WERI-Rb-1 (cell line): ENCODE results near the gene BARD1.

Experiments used
- DNase-seq: peaks from one replicate; pipeline ENCODE4 v3.0.0-alpha.2; 2020
- H3K27ac ChIP-seq: fragments of 250-450 bp; sonication (Bioruptor Pico); 2 replicates; pipeline ENCODE4 v1.5.1; 2020; ENCODE audit warnings: mild to moderate bottlenecking, moderate library complexity
- H3K27me3 ChIP-seq: fragments of 250-450 bp; sonication (Bioruptor Pico); 2 replicates; pipeline ENCODE4 v1.5.1; 2021; ENCODE audit warnings: mild to moderate bottlenecking, low read depth, moderate library complexity; ENCODE audit not compliant: insufficient read depth, severe bottlenecking
- H3K36me3 ChIP-seq: fragments of 250-450 bp; sonication (Bioruptor Pico); 2 replicates; pipeline ENCODE4 v1.5.1; 2020; ENCODE audit warnings: mild to moderate bottlenecking, moderate library complexity
- H3K4me3 ChIP-seq: 2 replicates; pipeline ENCODE4 v1.5.1; 2011; ENCODE audit warnings: low read depth, mild to moderate bottlenecking, control low read depth, low read length
- H3K9me3 ChIP-seq: fragments of 250-450 bp; sonication (Bioruptor Pico); 2 replicates; pipeline ENCODE4 v1.5.1; 2021; ENCODE audit warnings: mild to moderate bottlenecking, moderate library complexity; ENCODE audit not compliant: severe bottlenecking
- TF ChIP-seq, protein P1 (sequence below): IDR thresholded peaks from 2 replicates; pipeline ENCODE4 v1.5.1; 2011; ENCODE audit warnings: low read depth, mild to moderate bottlenecking, control low read depth, inconsistent platforms, low read length

The BARD1 gene

DNA sequence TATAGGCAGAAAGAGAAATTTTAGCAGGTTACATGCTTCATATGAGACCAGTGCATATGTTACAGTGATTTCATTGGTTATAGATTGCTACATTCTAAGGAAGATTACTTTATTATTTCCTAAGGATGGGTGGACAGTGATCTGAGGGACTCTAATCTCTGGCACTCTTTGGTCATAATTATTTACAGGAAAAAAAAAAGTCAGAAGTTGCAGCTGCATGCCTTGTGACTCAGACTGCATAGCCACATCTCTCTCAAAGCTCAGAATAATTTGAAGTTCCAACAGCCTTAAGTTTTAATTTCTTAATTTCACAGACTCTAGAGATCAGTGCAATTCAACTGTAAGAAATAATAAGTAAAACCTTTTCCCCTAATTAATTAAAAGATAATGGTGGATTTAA is 27.1 kb upstream of the BARD1 start:
- Histone ChIP-seq H3K27ac (no peak overlapping the region), H3K36me3 (no peaks in the 10 kb centered on the region), H3K4me3 (no peak overlapping the region), H3K27me3 (no peaks in the 10 kb centered on the region), H3K9me3 (no peaks in the 10 kb centered on the region)
- TF ChIP-seq, protein P1, sequence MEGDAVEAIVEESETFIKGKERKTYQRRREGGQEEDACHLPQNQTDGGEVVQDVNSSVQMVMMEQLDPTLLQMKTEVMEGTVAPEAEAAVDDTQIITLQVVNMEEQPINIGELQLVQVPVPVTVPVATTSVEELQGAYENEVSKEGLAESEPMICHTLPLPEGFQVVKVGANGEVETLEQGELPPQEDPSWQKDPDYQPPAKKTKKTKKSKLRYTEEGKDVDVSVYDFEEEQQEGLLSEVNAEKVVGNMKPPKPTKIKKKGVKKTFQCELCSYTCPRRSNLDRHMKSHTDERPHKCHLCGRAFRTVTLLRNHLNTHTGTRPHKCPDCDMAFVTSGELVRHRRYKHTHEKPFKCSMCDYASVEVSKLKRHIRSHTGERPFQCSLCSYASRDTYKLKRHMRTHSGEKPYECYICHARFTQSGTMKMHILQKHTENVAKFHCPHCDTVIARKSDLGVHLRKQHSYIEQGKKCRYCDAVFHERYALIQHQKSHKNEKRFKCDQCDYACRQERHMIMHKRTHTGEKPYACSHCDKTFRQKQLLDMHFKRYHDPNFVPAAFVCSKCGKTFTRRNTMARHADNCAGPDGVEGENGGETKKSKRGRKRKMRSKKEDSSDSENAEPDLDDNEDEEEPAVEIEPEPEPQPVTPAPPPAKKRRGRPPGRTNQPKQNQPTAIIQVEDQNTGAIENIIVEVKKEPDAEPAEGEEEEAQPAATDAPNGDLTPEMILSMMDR: no peak
- DNase-seq: no peak

DNA sequence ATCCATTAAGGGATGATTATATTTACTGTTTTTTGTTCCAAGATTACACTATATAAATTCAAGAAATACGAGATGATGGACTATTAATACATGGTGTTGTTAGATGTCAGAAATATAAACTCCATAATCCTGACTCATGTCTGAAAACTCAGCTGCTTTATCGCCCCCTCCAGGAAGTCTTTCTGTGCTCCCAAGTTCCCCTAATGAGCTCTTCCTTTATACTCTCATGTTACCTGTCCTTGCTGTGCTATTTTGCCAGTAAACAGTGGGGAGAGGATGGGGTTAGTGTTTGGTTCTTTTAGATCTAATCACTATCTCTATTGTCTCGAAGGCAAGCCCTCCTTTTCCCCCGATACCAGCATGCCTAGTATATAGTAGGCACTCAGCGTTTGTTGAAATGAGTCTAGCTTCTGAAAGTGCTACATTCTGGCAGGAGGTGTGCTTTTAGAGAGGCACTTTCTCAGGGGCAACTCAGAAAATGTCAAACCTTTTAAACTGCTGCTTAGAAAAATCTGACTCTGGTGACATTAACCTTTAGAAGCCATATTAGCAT is 21.4 kb upstream of the BARD1 start:
- TF ChIP-seq, protein P1: peak; percentile 44; the same call in 1 of the 2 replicates
- Histone ChIP-seq H3K27ac (no peak overlapping the region), H3K9me3 (no peaks in the 10 kb centered on the region), H3K4me3 (no peak overlapping the region), H3K27me3 (no peaks in the 10 kb centered on the region), H3K36me3 (no peaks in the 10 kb centered on the region)
- DNase-seq: peak; percentile 16

DNA sequence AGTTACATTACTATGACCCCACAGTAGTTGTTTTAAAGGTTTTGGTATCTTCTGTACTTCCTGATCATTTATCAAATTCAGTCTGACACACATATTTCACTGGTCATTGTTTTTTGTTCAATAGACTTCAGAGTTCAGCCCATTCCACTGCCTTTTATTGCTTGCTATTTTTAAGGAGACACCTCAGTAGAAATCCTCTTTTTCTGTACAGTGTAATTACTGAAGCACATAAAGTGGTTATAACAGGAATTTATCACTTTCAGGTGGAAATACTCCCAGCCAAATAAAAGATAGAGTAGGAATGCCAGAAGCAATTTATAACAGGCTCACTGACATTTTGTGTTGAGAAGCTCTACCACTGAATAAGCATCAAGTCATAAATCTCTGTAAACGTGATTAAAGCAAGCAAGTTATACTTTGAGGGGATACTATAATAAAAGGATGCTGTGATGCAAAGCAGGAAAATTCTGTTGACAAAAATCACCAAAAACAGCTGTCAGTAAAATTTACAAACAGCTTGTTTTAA is 6.6 kb upstream of the BARD1 start:
- H3K9me3 ChIP-seq: no peaks in the 10 kb centered on the region
- TF ChIP-seq, protein P1: no peak
- H3K27me3 ChIP-seq: no peaks in the 10 kb centered on the region
- H3K4me3 ChIP-seq: no peak overlapping the region
- no peak for DNase-seq
- no peaks in the 10 kb centered on the region for H3K36me3 ChIP-seq
- no peak overlapping the region for H3K27ac ChIP-seq

DNA sequence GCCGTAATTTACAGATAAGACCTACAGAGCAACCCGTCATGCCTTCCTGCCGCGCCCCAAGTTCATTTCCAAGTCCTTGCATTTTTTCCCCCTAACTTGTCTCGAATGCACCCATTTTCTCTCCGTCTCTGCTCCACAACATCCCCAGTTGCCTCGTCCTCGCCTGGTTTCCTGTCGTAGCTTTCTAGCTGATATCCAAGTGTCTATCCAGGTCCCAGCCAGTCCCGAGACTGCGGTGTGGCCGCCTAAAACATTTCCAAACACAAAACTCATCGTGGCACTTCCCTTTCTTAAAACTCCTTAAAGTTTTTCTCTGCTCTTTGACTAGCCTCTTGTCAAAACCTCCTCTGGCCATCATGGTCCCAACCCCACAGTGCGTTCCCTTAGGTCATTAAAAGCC is 1.2 kb upstream of the BARD1 start:
- Histone ChIP-seq H3K4me3 (peak overlapping the region; percentile 51), H3K27ac (peak overlapping the region; percentile 78), H3K27me3 (no peaks in the 10 kb centered on the region), H3K9me3 (no peaks in the 10 kb centered on the region), H3K36me3 (peaks cover 12% of the 10 kb centered on the region)
- TF ChIP-seq, protein P1: no peak
- DNase-seq: no peak

DNA sequence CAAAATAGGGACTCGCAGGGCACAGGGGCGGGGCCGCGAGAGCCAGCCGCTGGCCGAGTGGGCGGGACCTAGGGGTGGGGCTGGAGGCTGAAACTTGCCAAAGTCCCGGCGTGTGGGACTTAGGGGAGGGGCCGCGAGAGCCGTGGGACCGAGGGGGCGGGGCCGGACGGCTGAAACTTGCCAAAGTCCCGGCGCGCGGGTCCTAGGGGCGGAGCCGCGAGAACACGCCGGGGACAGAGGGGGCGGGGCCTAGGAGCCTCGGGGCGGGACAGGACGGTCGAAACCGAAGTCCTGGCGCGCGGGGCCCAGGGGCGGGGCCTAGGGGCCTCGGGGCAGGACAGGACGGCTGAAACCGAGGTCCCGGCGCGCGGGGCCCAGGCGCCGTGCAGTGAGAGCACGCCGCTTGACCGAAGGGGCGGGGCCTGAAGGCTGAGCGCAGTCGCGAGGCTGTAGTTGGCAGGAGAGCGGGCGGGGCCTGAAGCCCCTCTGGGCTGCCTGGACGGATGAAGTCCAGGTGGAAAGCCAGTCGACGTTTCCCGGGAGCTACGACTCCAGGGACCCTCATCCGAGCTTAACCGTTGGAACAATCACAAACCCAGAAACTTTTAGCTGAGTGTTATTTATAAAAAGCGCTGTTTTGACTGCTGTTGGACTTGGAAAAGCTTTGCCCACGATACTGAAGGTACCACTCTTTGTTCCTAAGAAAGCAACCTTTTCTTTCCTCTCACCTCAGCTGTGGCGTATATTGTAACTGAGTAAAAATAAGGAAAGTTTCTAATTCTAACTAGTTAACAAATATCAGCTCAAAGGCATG is 475 bp upstream of the BARD1 start:
- H3K4me3 ChIP-seq: peak overlapping the region; percentile 98
- peaks cover 12% of the 10 kb centered on the region for H3K36me3 ChIP-seq
- H3K27ac ChIP-seq: peak overlapping the region; percentile 100
- H3K9me3 ChIP-seq: no peaks in the 10 kb centered on the region
- TF ChIP-seq, protein P1: no peak
- H3K27me3 ChIP-seq: no peaks in the 10 kb centered on the region
- peak; percentile 99 for DNase-seq
